ENCODE results near the gene COPA.

Gene COPA

GRCh38 chr1:160264795-160265307 lies 78.2 kb downstream of the COPA start:
- no peak for DNase-seq (ENCODE audit: low spot score)

DNA sequence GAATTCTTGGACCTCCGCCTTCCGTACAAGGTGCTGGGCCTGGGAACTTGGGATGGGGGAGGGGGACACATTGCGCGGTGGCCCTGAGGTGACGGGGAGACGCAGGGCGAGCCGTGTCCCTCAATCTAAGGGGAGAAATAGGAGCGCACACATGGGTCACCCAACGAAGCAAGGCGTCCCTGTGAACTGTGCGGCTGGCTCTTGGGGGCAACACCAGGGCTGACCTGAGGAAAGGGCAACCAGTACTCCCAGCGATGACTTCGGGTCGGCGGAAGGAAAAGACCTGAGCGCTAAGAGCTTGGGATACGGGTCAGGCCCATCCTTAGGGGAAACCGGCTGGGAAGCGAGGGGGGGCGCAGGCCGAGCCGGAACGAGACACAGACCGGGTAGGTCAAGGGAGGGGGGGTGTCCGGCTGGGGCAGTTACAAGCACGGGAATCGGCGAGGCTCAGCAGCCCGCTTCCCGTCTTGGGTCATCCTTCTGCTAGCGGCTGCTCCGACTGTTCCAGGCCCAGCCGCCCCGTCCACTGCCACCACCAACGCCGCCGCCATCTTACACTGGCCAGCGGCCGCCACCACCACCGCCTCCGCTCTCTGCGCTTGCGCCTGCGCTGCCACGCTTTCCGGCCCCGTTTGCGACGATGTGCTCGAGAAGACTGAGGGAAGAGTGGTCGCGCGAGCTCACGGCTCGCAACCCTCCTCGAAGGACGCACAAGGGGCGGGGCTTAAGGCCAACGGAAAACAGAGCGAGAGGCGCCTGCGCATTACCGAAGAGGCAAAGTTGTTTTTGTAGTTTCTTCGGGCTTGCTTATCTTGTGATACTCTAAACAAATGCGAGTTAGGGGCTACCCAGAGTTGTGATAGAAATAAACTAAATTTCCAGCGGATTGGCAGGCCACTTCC lies 80.9 kb downstream of the COPA start, which contains the start of gene DCAF8:
Gene DCAF8, minus strand, starts transcription at position 657 of the 902 bp plus-strand sequence. CDS start 18,541 bp downstream, outside the sequence.
- peak; percentile 97 for DNase-seq (ENCODE audit: low spot score)

DNA sequence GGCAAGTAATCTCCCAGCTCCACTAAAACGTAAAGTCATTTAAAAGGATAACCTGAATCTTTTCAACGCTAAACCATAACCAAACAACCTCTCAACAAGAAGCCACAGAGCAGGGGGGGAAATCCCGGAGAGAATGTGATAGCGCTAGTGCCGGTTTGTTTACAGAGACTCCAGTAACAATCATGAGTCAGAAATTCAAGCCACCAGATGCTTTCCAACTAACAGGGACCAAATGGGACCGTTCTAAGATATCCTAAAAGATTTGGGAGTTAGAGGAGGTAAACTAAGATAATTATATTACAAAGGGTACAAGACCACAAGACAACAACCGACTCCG lies 81.5 kb downstream of the COPA start:
- peak; percentile 57 for DNase-seq (ENCODE audit: low spot score)

- DNase-seq (ENCODE audit: low spot score), result no peak
These were observed 82.4 kb downstream of the COPA start for GRCh38 chr1:160260406-160261382.

DNA sequence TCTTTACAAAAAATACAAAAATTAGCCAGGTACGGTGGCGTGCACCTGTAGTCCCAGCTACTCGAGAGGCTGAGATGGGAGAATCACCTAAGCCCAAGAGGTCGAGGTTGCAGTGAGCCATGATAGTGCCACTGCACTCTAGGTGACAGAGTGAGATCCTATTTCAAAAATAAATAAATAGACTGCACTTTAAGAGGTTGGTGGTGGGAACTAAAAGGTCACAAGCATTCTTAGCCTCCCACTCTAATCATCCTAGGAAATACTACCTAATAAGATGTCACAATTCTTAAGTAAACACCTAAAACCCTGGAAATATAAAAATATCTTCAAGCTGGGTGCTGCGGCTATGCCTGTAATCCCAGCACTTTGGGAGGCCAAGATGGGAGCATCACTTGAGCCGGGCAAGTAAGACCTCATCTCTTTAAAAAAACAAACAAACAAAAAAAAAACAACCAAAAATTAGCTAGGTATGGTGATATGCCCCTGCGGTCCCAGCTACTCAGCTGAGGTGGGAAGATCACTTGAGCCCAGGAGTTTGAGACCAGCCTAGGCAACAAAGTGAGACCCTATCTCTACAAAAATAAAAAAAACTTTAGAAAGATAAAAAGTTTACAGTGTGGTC lies 84.8 kb downstream of the COPA start:
- DNase-seq (ENCODE audit: low spot score), result no peak

DNA sequence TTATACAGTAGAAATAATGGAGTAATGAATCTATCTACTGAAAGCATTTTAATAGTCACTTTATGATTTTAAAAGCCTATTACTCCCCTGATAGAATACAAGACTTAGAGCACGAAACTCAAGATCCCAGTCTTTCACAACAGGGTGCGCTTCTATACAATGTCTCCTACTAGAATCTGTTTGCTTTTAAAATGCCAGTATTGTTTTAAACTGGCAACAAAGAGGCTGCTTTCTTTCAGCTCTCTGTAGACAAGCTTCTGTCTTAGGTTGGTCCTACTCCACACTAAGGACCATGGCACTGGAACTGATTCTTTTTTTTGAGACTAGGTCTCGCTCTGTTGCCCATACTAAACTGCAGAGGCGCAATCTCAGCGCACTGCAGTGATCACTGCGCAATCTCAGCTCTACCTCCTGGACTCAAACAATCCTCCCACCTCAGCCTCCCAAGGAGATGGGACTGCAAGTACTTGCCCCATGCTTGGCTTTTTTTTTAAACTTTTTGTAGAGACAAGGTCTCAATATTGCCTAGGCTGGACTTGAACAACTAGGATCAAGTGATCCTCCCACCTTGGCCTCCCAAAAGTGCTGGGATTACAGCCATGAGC lies 85.5 kb downstream of the COPA start:
- no peak for DNase-seq (ENCODE audit: low spot score)

GRCh38 chr1:160256396-160257046 lies 86.5 kb downstream of the COPA start:
- DNase-seq (ENCODE audit: low spot score), result no peak

- DNase-seq (ENCODE audit: low spot score), result no peak
These were observed 87.2 kb downstream of the COPA start for GRCh38 chr1:160255781-160256300.

GRCh38 chr1:160251687-160252526 lies 91.1 kb downstream of the COPA start:
- peak; percentile 97 for DNase-seq (ENCODE audit: low spot score)

DNA sequence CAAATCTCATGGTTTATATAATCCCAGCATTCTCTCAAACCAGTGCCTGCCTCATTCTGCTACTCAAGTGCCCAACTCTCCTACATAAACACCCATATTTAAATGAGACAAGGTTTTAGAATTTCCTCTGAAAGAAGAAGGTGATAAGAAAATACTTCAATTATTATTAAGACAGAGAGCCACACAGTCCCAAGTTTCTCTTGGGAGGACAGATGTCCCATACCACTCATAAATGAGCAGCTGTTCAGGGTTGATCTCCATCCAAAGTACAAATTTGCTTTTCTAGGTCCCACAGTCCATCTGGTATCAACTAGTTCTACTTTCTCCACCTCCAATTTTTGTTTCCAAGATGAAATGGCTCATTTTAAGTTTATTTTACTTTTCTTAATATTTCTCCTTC lies 92.0 kb downstream of the COPA start:
- peak; percentile 60 for DNase-seq (ENCODE audit: low spot score)

DNA sequence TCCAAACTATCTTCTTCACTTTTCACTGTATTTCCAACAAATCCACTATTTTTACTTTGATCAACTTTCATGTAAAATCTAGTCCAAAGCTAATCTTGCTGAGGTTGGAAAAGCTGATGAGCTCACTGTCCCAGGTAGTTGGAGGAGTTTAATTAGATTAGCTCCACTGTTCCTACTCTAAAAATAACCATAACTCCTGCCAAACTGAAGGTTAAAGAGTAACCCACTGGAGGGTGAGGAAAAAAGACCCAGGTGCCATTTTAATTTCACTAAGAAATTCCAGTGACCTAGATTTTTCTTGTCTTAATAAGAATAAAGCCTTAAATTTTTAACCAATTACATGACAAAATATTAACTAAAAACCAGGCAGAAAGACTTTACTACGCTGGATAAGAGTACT lies 96.0 kb downstream of the COPA start:
- DNase-seq (ENCODE audit: low spot score), result peak; percentile 41

GRCh38 chr1:160245434-160245833 lies 97.6 kb downstream of the COPA start:
- DNase-seq (ENCODE audit: low spot score), result no peak

DNA sequence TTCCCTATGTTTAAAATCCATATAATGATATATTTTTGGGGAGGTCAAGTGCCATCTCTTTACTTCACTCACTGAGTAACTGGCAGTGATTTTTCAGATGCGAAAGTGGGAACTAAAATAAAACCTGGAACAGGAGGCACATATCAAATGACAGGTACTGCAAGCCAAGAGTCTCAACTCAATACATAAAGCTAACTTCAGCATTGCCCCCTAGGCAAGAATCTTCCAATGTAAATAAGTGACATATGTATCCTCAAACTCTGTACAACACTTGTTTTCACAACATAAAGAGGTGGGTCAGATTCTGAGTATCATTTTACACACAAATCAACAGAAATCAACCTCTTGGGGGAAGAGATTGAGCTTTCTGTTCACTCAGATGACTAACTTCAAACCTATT lies 98.8 kb downstream of the COPA start:
- DNase-seq (ENCODE audit: low spot score), result peak; percentile 75

DNA sequence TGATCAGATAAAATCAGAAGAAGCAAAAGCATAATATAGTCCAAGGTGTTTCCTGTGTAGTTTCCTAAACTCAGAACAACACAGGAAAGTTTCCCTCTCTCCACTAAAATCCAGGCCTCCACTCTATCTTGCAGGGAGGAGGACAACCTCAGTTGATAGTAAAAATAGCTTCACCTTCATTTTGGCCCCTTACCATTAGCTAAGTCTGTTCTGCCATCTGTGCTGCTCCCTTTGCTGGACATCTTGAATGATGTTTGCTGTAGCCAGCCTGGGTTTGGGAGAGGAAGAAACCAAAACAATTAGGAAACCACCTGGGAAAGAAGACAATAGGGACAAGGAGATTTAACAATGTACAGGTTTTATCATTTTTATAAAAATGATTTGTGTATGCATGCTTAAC lies 99.3 kb downstream of the COPA start:
- DNase-seq (ENCODE audit: low spot score), result peak; percentile 96

GRCh38 chr1:160239582-160240299 lies 103.3 kb downstream of the COPA start:
- DNase-seq (ENCODE audit: low spot score), result no peak

Measured in cerebellar cortex (tissue), 1 donor.